ENCODE results near the gene LMAN2. TPM values are rescaled to one million over a fixed set of nuclear protein-coding genes. Genes with fewer than 3 reads are reported as not detected.
"Not testable (repeated sequence)": the region's sequence is repeated elsewhere in the genome, so short reads cannot be mapped to it uniquely, and the experiment has no call there.

LMAN2 gene
- total RNA-seq, 1 donor from 2014 or later, result 90.9 TPM

DNA sequence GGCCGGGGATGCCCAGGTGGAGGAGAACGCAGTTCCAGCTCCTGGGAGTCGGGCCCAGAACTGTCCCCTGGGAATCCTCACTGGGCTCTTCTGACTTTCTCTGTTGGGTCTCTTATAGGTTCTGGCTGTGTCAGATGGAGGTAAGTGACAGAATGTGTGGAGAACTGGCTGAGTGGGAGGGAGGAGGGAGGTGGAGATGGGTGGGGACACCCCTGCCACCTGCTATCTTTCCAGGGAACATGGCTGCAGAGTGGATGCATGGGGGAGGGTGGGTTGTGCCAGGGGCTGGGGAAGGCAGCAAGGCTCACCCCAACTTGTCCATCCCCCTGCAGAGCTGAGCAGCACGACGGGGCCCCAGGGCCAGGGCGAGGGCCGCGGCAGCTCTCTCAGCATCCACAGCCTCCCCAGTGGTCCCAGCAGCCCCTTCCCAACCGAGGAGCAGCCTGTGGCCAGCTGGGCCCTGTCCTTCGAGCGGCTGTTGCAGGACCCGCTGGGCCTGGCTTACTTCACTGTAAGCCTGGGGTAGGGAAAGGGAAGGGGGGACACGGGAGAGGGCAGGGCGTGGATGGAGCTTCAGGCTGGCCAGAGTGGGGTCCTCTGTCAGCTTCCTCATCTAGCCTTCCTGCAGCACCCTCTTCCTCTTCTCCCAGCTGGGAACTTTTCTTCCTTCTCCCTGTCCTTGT is 14.5 kb upstream of the LMAN2 start:
- no peak for DNase-seq (ENCODE audit: low spot score)

DNA sequence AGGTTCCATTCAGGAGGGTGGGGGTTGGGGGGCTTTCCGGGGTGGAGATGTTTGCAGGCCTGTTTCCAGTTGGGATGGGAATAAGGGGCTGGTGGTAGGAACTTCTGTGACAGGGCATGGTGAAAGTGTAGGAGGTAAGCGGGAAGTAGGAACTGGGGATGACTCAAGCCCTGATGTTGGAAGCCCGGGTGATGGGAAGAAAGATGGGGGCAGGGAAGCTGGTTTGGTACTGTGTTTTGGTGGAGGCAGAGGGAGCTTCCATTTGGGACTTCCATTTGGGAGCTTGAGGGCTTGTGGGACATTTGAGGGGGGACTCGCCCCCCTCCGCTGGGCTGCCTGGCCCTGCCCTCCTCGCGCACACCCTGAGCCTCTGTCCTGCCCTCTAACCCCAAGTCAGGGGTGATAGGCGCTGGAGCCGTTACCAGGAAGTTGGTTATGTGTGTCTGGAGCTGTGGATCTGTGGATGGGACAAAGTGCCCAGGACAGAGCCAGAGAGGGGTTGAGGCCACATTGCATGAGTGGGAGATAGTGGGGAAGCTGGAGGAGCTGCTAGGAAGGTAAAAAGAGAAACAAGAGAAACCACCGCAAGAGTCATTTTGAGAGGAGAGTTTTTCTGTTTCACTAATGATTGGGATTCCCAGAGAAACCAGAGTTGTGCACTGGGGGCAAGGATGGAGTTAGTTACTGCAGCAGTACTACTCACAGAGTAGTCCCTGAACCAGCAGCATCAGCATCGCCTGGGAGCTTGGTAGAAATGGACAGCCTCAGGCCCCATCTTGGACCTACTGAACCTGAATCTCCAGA is 12.9 kb upstream of the LMAN2 start:
- no peak for DNase-seq (ENCODE audit: low spot score)

DNA sequence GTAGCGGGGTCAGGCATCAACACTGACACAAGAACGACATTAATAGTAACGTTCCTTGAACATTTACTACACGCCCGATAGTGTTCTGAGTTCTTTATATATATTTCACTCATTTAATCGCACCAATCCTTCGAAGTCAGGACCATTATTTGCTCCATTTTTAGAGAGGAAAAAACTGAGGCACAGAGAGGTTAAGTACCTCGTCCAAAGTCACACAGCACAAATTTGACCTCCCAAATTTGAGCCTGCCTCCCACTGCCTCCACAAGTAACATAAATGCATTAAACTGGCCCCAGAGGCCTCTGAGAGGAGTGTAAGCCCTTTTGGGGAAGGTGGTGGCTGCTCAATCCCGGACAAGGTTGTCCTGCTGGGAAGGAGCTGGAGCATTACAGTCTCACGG is 12.1 kb upstream of the LMAN2 start:
- no peak for DNase-seq (ENCODE audit: low spot score)

DNA sequence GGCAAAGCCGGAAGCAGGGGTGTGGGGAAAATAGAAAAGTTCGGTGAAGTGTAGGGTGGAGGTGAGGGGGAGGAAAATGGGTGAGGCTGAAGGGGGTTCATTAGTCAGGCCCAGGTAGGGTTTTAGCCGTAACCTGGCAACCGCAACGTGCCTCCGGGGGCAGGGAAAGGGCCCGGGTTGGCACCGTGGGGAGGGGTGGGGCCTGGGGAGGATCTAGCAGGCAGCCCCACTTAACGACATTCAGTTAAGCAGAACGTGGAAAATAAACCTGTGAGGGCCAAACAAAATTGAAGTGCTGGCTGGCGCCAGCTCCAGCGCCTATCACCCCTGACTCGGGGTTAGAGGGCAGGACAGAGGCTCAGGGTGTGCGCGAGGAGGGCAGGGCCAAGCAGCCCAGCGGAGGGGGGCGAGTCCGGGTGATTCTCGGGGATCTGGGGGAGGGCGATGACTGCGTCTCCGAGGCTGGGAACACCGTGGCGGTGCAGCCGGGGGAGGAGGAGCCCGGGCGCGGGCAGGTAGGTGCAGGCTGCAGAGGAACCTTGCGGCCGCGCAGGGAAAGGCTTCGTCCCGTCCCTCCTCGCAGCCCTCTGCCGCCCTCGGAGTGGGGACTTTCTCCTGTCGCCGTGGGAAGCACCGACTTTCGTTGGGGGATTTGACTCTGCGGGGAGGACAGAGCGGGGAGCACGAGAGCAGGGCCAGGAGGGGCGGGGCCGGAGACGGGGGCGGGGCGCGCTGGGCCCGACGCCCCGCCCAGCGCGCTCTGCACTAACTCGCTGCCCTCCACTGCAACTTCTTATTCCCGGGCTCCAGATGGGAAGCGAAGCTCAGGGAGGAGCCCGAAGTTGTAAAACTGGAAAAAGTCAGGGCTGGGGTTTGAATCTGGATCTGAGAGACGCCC is 11.4 kb upstream of the LMAN2 start:
- DNase-seq (ENCODE audit: low spot score), result no peak

DNA sequence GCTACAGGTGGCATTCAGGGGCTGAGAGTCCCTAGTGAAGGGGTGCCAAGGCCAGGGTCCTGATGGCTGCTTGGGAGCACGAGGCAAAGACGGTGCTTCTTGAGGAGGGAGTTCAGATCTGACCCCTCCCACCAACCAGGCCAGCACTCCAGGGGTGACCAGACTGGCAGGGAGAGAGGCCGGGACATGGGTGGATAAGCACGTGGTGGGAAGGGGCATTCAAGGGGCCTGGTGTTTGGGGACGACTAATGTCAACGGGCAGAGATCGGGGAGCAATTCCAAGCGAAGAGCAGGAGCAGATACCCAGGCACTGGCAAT is 10.8 kb upstream of the LMAN2 start:
- DNase-seq (ENCODE audit: low spot score), result no peak

DNA sequence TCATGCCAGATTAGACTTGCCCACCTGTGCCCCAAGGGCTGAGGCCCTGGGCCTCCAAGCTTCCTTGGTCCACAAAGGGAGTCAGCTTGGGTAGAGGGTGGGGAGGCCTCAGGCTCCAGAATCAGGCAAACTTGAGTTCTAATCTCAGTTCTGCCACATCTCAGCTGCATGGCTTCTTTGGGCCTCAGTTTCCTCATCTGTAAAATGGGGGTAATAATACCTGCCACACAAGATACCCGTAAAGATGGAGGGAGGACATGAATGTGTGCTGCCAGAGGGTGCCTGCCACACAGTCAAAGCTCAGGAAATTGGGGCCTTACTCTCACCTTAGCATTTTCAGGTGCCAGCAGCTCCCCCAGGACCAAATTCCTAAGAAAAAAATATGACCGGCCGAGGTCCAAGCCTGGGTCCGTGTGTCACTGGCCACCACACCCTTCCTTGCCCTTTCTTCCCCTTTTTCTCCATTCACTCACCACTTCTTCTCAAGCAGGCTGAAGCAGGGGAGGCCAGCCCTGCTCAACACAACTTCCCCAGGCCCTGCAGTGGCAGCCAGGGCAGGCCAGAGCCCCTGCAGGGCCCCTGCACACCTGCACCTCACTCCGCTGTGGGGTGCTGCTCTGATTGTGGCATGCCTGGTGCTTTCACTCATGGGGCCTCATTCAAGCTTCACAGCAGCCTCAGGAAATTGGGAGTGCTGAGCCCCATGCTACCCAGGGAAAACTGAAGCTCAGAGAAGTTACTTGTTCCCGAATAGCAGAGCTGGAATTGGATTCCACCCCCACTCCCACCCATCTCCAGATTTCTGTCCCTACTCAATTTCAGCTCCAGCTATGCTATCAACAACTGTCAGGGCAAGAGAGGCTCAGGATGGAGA is 10.2 kb upstream of the LMAN2 start:
- DNase-seq (ENCODE audit: low spot score), result no peak

DNA sequence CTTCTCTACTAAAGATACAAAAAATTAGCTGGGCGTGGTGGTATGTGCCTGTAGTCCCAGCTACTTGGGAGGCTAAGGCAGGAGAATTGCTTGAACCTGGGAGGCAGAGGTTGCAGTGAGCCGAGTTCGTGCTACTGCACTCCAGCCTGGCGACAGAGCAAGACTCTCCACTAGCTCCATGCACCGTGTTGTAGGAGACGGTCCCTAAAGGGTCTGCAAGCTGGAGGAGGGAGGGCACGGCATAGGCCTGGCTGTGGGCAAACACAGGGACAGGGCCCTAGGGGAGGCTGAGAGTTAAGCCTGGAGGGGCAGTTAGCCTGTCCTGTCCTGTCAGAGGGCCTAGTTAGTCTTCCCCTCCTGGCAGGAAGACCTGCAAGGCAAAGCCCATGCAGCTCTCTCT is 9.3 kb upstream of the LMAN2 start:
- DNase-seq (ENCODE audit: low spot score), result not testable (repeated sequence)

DNA sequence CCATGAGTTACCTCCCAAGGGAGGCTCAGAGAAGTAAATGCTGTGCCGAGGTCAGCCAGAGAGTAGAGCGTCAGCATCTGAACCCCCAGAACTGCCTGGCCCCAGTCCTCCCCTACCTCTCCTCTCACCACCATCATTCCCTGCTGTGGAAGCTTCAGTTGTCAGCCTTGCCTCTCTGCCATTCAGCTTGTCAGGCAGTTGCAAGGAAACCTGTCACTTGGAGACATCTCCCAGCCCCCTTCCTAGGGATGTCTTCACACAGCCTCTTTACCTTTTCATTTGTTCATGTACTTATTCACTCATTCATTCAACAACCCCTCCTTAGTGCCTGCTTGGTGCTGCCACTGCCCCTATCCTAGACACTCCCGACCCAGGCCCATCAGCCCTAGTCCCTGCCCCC is 8.4 kb upstream of the LMAN2 start:
- DNase-seq (ENCODE audit: low spot score), result no peak

DNA sequence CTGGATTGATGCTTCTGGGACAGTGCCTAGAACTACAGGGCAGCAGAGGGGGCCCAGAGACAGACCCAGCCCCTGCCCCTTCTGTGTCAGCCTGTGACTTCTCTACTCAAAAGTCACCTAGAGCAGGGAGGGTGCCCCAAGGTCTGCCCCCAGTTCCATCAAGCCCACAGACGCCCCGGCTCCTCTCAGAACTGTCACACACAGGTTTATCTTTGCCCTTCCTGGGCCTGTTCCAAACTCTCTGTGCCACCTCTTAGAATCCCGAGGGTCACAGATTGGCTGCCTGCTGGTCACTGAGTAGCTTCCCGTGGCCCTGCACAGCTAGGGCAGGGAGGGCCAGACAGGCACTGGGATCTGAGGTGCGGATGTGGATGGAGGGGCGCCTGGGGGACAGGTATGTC is 8.0 kb upstream of the LMAN2 start:
- no peak for DNase-seq (ENCODE audit: low spot score)

DNA sequence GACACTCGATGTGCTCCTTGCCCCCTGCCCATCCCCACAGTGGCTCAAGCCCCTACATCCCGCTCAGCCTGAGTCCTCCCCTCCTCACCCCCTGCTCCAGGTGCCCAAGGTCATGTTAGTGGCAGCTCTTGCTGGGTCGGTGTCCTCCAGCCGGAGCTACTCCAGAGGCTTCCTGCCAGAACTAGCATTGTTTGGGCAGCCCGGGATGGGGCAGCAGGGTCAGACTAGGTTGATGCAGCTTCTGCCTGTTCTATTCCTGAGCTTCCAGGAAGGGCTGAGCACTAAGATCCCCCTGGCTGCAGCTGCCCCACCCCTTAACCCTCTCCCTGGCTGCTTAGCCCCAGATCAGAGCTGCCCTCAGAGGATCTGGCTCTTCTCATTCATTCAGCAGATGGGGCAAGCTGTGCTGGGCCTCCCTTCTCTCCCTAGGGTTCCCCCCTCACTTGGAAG is 6.9 kb upstream of the LMAN2 start:
- DNase-seq (ENCODE audit: low spot score), result no peak

DNA sequence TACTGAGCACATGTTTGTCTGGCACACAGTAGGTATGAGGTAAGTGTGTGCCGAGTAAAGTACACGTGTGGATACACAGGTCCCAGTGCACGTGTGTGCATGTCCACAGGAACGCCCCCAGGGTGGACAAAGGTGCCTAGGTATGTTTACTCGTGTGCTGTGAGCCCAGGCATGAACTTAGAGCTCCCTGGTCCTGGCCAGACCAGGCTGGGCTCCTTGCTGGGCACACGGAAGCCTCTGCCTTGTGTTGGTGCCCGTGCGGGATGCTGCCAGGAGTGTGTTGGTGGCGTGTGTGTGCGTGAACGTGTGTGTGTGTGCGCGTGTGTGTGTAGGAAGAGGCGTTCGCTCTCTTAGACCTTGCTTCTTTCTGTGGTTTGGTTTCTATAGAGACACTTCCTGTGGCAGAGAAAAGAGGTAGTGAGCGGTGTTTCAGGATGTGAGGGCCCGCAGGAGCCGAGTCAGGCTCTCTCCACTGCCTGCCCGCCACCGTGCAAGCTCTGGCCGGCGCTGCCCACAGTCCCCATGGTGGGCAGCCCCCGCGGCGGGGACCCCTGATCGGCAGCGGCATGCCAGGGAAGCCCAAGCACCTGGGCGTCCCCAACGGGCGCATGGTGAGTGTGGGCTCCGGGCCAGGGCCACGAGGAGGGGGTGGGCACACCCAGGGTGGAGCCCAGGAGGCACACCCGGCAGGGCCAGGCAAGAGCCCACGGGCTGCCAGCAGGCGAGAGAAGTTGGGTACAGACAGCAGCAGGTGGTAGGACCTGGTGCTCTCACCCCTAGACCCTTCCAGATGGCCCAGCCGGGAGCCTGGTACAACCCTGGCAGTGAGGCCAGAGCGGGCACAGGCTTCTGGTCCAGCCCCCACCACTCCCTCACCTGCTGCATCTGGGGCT is 6.2 kb upstream of the LMAN2 start, which contains the start of gene RGS14:
RGS14 (plus strand) TSS at position 466 of the 893 bp plus-strand sequence; CDS start at position 567, 101 bp downstream.
- DNase-seq (ENCODE audit: low spot score), result no peak

DNA sequence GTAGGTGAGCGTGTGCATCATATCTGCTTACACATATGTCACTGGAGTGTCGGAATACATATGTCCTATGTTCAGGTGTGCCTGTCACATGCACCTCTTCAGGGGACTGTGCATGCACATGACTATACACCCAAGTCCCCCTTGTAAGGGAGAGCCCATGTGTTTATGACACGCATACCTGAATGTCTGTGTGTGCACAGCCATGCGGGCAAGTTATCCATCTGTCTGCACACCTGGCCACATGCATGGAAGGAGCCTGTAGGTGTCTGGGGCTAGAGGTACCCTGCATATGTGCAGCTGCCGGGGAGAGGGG is 5.6 kb upstream of the LMAN2 start:
- DNase-seq (ENCODE audit: low spot score), result no peak

DNA sequence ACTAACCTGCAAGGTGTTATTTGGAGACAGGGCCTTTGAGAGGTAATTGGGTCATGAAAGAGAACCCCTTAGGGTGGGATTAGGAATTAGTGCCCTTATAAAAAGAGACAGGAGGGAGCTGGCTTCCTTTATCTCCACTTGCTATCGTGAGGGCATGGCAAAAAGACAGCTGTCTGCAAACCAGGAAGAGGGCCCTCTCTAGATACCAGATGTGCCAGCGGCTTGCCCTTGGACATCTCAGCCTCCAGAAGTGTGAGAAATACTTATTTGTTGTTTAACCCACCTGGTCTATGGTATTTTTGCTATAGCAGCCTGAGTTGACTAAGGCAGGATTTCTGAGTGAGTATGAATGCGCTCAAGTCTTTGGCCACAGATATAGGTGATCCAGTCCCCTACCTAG is 5.3 kb upstream of the LMAN2 start:
- DNase-seq (ENCODE audit: low spot score), result no peak

DNA sequence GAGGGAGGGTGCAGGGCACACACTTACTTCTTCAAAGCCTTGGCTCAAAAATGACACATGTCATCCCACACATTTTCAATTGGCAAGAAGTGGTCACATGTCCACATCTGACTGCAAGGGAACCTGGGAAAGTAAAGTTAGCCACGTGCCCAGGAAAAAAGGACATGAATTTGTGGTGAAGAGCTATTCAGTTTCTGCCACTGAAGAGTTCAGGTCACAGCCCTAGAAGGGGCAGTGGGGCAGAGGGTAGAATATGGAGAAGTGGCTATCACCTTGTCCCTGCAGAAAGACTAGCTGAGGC is 4.3 kb upstream of the LMAN2 start:
- no peak for DNase-seq (ENCODE audit: low spot score)

DNA sequence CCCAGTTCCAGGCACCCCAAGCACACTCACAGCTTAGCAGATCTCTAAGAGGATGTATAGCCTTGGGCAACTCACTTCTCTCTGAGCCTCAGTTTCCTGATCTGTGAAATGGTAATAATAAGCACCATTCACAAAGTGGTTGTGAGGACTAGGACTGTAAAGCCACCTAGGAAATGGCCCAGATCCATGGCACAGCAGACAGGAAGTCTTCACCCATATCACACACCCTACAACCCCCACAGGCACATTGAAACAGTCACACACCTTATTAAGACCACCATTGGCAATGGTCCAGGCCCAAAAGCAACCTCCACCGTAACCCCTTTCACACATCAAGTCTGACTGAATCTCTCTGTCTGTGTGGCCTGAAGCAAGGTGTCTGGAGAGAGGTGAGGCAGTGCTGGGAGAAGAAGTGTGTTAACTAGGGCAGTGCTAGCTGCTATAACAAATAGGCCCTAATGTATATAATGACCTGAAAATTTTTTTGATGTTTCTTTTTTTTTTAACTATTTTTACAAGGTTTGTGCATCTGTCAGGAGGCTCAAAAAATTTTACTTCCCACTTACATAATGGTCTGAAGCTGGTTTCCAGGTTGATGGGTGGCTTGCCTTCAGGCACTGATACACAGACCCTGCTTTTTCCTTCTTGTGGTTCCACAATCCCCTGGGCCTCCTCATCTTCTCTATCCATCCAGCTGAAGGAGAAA is 3.8 kb upstream of the LMAN2 start:
- DNase-seq (ENCODE audit: low spot score), result no peak

DNA sequence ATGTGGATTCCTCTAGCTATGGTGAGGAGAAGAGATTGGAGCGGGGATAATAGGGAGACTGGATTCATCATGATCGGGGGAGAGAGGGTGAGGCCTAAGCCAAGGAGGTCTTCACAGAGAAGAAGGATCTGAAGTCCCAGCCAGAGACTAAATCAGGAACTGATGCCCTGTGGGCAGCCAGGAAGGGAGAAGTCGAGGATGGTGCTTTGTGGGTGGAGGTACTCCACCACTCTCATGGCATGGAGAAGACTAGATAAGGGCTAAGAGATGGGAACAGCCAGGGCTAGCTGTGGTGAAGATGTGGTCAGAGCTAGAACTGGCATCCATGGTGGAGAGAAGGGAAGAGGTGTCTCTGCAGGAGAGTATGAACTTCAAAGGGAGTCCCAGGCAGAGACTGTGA is 3.2 kb upstream of the LMAN2 start:
- no peak for DNase-seq (ENCODE audit: low spot score)

DNA sequence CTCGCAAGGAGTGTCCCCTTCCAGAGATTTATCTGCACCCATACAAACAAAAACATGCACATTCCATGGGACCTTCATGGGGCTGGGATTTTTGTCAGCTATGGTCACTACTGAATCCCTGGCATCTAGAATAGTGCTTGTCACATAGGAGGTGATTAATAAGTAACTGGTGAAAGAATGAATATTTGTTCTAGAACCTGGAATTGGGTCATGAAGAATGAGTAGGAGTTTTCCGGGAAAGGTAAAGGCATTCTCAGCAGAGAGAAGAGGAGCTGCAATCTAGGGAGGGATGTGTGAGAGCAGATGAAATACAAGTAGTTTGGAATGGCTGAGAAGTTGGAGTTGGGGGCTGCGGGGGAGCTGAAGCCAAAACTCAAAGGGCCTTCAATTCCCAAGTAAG is 2.8 kb upstream of the LMAN2 start:
- DNase-seq (ENCODE audit: low spot score), result no peak

DNA sequence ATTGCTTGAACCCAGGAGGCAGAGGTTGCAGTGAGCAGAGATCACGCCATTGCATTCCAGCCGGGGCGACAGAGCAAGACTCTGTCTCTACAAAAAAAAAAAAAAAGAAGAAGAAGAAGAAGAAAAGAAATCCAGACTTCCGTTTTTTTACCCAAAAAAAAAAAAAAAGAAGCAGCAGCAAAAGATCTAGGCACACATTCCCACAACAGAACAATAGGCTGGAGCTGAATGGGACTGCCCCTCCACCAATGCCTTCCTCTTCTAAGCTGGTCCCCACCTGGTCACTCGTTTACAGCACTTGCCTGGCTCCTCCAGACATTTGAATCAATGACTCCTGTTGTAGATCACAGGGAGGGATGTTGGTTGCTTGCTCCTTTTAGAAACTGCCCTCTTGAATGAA is 1.6 kb upstream of the LMAN2 start:
- DNase-seq (ENCODE audit: low spot score), result no peak

DNA sequence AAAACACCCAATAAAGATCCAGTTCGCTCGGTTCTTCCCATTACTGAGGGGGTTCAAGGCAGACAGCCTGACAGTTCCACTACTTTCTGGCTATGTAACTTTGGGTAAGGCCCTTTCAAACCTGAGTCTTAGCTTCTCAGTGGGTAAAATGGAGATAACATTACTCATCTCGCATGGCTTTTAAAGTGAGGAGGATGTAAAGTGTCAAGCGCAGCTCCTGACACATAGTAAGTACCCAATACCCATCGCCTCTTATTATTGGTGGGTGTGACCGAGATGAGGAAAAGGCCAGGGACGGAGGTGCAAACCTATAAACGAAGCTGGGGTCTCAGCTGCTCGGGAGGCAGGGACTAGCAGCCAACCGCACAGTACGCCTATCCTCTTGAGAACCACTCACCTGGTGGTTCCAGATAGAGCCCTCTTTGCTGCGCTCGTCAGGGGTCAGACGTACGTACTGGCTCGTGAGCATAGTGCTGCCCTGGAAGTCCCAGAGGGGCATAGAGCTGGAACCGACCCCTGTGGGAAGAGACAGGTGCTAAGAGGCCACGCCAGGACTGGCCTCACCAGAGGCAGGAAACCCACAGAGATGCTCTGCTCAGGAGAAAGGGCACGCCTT is 584 bp downstream of the LMAN2 start:
- no peak for DNase-seq (ENCODE audit: low spot score)
